ENCODE data around the gene RAB23.
"Not testable (repeated sequence)": the region's sequence is repeated elsewhere in the genome, so short reads cannot be mapped to it uniquely, and the experiment has no call there.

RAB23 gene

GRCh38 chr6:57221936-57222742, at the start of gene RAB23:
Gene RAB23, minus strand, starts transcription at chr6:57222307. Its CDS starts 11,927 bp downstream, at chr6:57210380.
- peak; percentile 70 for DNase-seq (ENCODE audit: low read depth)

DNA sequence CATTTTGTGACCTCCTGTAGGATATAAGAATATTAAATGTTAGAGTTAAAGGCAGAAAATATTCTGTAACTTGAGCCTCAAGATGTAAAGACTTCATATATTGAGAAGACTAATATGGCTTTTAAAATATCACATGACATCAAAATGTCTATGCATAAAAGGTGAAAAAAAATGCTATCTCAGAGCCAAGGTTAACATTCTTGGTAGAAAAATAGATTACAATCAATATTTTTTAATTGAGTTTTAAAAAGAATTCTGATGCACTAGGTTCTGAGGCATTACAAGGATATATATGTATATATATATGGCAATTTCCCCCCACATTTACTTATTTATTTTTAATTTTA, 46.2 kb upstream of the RAB23 start:
- DNase-seq (ENCODE audit: low read depth): no peak

DNA sequence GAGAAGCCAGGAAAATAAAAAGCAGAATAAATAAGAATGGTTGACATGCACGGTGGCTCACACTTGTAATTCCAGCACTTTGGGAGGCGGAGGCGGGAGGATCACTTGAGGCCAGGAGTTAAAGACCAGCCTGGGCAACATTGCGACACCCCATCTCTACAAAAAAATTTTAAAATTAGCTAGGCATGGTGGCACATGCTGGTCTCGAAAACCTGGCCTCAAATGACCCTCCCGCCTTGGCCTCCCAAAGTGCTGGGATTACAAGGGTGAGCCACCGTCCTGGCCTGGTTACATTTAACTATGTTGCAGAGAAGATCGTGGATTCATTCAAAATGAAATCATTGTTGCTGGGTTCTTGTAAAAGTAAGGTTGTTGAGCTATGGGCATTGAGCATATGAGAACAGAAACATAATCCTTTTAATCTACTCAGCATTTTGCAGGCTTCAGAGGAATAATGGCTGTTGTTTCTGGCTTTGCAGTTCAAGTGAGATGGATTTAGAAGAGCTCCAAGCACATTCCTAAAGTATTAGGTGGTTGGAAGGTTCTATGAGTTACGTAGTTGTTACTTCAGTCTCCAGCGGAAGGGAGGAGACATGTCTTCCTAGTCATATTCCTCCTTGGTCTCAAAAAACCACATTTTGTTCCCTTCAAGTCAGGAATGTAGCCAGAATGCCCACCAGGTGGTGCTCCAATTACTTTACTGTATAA, 45.6 kb upstream of the RAB23 start:
- no peak for DNase-seq (ENCODE audit: low read depth)

DNA sequence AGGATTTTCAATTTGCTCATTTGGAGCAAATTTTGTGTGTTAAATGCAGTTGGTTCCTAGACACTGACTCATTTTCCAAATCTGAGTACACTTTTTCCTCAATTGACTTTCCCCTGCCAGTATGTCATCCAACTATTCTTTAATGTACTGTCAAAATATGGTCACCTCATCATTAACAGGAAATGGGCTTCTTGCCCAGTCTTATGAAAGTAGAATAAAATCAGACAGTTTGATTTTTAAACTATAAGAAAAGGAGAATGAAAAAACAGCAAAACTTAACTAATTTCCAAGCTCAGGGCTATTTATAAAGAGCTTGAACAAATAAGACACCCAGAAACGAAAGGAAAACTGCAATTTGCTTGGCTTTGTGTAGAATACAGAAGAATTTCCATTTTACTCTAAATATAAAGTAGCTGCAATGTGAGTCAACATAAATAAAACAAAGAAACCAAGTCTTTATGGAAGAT, 43.7 kb upstream of the RAB23 start:
- DNase-seq (ENCODE audit: low read depth): no peak

DNA sequence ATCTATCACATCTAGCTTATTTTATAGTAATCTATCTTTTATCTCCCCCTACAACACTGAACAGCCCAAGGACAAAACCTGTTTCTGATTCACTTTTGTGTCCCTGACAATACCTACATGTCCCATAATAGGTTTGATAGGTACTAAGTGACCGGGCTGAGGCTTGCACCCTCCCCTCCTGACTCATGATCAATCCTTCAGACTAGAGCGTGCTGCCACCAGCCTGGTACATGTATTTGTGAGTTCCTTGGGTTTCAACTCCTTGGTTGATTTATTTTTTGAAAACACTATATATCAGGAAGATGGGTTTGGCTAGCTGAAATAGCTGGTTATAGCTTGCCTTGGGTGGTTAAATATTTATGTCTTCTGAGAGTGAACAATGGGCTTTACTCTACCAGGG, 41.6 kb upstream of the RAB23 start:
- DNase-seq (ENCODE audit: low read depth): no peak

DNA sequence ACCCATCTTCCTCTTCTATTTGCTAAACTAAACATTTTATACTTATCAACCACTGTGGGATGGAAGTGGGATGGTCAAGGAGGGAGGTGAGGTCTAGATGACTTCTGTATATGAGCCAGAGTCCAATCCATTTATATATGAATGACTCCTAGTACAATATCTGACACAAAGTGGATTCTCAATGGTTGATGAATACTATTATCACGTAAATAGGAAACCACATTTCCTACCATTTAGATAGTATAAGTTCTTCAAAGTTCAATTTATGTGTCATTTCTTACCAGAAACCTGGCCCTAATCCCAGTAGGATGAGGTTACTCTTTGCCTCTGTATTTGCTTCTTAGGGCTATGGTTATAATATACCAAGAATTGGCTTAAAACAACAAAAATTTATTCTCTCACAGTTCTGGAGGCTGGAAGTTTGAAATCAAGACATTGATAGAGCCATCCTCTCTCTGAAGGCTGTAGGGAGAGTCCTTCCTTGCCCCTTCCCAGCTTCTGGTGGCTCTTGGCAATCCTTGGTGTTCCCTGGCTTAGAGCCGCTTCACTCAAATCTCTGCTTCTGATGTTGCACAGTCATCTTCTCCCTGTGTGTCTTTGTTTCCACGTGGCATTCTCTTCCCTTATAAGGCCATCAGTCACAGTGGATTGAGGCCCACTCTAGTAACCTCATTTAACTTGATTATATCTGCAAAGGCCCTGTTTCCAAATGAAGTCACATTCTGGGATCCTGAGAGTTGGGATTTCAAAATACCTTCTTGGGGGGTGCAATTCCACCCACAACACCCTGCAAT, 41.0 kb upstream of the RAB23 start:
- DNase-seq (ENCODE audit: low read depth): no peak

- no peak for DNase-seq (ENCODE audit: low read depth)
These were observed 40.4 kb upstream of the RAB23 start for GRCh38 chr6:57262488-57262887.

DNA sequence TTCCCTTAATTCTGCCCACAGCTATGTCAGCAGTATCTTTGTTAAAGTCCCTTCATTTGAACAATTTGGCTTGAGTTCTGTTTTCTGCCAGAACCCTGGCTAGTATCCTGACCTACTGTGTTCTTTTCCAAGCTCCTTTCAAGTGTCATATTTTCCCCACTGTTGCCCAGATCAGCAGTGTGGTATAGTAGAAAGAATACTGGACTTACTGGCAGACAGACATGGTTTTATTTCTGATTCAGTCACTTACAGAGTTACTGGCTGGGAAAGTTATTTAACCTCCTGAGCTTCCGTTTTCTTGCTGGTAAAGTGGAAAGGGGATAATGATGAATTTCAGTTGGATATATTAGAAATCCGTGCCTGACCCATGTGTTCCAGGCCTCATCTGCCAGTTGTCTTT, 39.8 kb upstream of the RAB23 start:
- DNase-seq (ENCODE audit: low read depth): no peak

GRCh38 chr6:57259064-57259463, 37.0 kb upstream of the RAB23 start:
- no peak for DNase-seq (ENCODE audit: low read depth)

GRCh38 chr6:57257911-57258541, 35.9 kb upstream of the RAB23 start:
- no peak for DNase-seq (ENCODE audit: low read depth)

GRCh38 chr6:57256541-57256940, 34.4 kb upstream of the RAB23 start:
- no peak for DNase-seq (ENCODE audit: low read depth)

GRCh38 chr6:57255451-57256169, 33.5 kb upstream of the RAB23 start:
- no peak for DNase-seq (ENCODE audit: low read depth)

DNA sequence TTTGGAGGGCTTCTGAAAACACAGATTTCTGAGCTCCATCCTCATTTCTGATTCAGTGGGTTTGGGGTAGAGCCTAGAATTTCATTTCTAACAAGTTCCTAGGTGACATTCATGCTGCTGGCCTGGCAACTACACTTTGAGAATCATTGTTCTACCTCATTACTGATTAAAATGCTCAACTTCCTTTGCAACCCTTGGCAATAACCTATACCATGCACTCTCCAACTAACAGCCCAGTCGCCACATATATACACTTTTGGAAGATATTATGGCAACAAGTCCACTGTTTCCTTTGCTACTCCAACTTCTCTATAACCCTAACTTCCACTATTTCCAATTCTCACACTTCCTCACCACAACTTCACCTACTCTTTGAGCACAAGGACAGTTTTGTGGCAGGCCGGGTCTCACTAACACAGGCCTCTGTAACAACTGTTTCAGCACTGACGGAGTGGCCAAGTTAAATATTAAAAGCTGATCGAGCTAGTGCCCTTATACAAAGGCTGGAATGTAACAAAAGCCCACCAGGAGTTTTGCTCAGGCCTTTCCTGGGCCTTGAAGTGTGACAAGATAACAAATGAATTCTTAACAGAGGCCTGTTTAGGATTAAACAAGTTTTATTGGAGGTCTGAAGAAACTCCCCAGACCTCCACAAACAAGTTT, 32.1 kb upstream of the RAB23 start:
- no peak for DNase-seq (ENCODE audit: low read depth)

GRCh38 chr6:57252975-57253374, 30.9 kb upstream of the RAB23 start:
- DNase-seq (ENCODE audit: low read depth): no peak

DNA sequence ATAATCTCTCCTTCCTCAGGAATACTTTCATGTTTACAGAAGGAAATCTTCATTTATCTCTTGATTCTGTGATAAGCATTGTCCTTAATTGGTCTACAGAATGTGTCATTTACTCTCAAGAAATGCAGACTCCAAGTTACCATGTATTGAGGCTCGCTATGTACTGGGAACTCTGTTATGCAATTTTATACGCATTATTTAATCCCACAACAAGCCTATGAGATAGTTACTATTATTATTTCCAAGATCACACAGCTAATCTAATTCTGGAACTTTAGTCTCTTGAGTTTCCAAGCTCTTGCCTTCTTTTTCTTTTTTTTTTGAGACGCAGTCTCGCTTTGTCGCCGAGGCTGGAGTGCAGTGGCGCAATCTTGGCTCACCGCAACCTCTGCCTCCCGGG, 30.0 kb upstream of the RAB23 start:
- DNase-seq (ENCODE audit: low read depth): no peak

DNA sequence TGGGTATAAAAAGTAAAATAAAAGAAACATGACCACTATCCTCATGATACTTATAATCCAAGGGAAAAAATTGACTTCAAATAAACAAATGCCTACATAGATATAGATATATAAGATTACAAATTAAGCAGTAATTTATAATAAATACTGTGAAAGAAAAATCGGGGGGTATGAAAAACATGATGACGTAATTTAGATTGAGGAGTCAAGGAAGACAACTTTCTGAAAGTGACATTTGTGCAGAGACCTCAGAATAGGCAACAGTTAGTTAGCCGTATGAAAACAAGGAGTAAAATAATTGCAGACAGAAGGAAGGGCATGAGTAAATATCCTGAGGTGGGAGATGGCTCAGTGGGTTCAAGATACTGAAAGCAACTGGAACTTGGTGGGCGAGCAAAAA, 28.2 kb upstream of the RAB23 start:
- DNase-seq (ENCODE audit: low read depth): no peak

DNA sequence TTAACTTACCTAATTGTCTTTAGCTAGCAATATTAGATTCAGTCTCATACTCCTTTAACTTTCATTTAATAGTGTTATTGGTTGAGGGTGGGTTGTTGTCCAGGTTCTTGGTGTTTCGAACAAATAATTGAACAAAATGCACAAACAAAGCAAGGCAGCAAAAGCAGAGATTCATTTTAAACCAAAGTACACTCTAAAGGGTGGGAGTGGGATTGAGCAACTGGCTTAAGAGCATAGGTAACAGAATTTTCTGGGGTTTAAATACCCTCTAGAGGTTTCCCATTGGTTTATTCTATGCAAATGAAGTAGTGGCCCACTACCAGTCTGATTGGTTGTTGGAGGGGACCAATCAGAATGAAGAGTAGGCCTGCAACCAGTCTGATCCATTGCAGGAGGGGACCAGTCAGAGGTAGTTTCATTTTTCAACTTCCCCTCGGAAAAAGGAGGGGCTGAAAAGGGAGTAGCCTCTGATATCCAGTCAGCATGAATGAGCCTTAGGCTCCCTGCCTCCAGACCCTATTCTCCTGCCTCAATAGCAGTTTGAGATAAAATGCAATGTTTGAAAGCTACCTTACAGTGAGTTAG, 26.3 kb upstream of the RAB23 start:
- no peak for DNase-seq (ENCODE audit: low read depth)

DNA sequence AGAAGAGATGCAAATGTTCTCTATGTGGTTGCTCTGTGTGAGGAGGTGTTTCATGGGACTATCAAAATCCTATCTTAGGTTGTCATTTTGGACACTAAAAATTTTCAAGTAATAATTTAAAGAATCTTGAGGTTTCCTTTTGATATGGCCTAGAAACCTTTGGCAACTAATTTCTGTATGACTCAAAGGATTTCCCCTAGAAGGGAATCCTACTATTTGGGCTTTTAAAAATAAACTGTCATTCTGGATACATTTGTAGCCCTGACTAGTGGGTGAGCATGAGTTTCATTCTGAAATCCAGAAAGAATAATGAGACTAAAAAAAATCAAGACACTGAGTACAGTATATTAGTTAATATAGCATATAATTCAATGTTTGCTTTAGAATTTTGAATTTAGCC, 25.5 kb upstream of the RAB23 start:
- DNase-seq (ENCODE audit: low read depth): no peak

DNA sequence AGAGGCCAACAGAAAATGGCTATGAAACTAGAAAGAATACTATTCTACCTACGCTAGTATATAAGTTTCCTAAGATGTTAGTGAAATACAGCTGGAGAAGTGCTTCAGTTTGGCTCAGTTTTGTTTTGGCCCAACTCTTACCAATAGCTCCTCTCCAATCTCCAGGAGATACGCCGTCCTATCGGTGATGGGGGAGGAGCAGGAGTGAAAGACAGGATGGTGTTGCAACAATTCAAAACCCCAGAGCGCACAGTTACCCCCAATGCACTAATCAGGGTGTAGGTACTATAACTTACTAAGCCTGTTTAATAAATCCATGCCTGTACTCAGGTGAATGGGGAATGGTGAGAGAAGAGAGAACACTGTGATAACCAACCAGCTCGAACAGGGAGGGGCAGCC, 24.2 kb upstream of the RAB23 start:
- DNase-seq (ENCODE audit: low read depth): no peak

GRCh38 chr6:57243954-57244353, 21.8 kb upstream of the RAB23 start:
- DNase-seq (ENCODE audit: low read depth): no peak

DNA sequence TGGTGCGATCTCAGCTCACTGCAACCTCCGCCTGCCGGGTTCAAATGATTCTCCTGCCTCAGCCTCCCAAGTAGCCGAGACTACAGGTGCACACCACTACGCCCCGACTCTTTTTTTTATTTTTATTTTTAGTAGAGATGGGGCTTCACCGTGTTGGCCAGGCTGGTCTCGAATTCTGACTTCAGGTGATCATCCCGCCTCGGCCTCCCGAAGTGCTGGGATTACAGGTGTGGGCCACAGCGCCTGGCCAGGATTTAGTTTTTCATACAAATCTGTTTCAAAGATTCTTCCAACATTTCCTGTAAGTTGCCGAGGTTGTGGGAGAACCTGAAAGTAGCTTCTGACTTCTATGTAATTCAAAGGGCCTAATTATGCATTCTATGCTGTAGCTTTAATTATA, 21.4 kb upstream of the RAB23 start:
- DNase-seq (ENCODE audit: low read depth): not testable (repeated sequence)
